ENCODE results near the gene PHLPP1.

Gene PHLPP1

GRCh38 chr18:62856294-62856693 is 141.0 kb downstream of the PHLPP1 start:
- no peak for DNase-seq

- DNase-seq: no peak
Measured at GRCh38 chr18:62857263-62857976, 142.1 kb downstream of the PHLPP1 start.

- no peak for DNase-seq
Measured at GRCh38 chr18:62860062-62860461, 144.7 kb downstream of the PHLPP1 start.

GRCh38 chr18:62862466-62862865 is 147.1 kb downstream of the PHLPP1 start:
- DNase-seq: no peak

- no peak for DNase-seq
Measured at GRCh38 chr18:62863579-62864001, 148.2 kb downstream of the PHLPP1 start.

GRCh38 chr18:62865498-62865897 is 150.2 kb downstream of the PHLPP1 start:
- no peak for DNase-seq

GRCh38 chr18:62867534-62867933 is 152.2 kb downstream of the PHLPP1 start:
- DNase-seq: no peak

GRCh38 chr18:62868645-62869044 is 153.3 kb downstream of the PHLPP1 start:
- no peak for DNase-seq

GRCh38 chr18:62870643-62871042 is 155.3 kb downstream of the PHLPP1 start:
- DNase-seq: no peak

- no peak for DNase-seq
Measured at GRCh38 chr18:62875323-62875722, 160.0 kb downstream of the PHLPP1 start.

GRCh38 chr18:62876111-62876510 is 160.8 kb downstream of the PHLPP1 start:
- DNase-seq: no peak

- DNase-seq: no peak
Measured at GRCh38 chr18:62876828-62877227, 161.5 kb downstream of the PHLPP1 start.

GRCh38 chr18:62877411-62878221 is 162.3 kb downstream of the PHLPP1 start:
- no peak for DNase-seq

GRCh38 chr18:62878305-62878704 is 163.0 kb downstream of the PHLPP1 start:
- DNase-seq: no peak

- no peak for DNase-seq
Measured at GRCh38 chr18:62880034-62880433, 164.7 kb downstream of the PHLPP1 start.

- no peak for DNase-seq
Measured at GRCh38 chr18:62880673-62881364, 165.5 kb downstream of the PHLPP1 start.

GRCh38 chr18:62881509-62882016 is 166.2 kb downstream of the PHLPP1 start:
- no peak for DNase-seq

GRCh38 chr18:62883937-62884735 is 168.8 kb downstream of the PHLPP1 start:
- DNase-seq: no peak

- DNase-seq: no peak
Measured at GRCh38 chr18:62885804-62886203, 170.5 kb downstream of the PHLPP1 start.

GRCh38 chr18:62894681-62895390 is 179.5 kb downstream of the PHLPP1 start:
- no peak for DNase-seq

GRCh38 chr18:62897153-62897552 is 181.8 kb downstream of the PHLPP1 start:
- no peak for DNase-seq

- DNase-seq: no peak
Measured at GRCh38 chr18:62898359-62898758, 183.0 kb downstream of the PHLPP1 start.
